HG03108 (cell line): ENCODE data around the gene ANKIB1.
"Not testable (repeated sequence)": the region's sequence is repeated elsewhere in the genome, so short reads cannot be mapped to it uniquely, and the experiment has no call there.

Source experiments
- ATAC-seq: cut with Tn5 transposase; IDR thresholded peaks from one replicate; pipeline ENCODE4 v1.9.1; 2021; ENCODE audit warnings: moderate library complexity; ENCODE audit not compliant: unreplicated experiment

The ANKIB1 gene

GRCh38 chr7:92400013-92400412, 154.2 kb downstream of the ANKIB1 start:
- no peak for ATAC-seq

- no peak for ATAC-seq
Observed at GRCh38 chr7:92402920-92403759, 157.4 kb downstream of the ANKIB1 start.

- ATAC-seq: no peak
Observed at GRCh38 chr7:92403760-92404074, 157.9 kb downstream of the ANKIB1 start.

DNA sequence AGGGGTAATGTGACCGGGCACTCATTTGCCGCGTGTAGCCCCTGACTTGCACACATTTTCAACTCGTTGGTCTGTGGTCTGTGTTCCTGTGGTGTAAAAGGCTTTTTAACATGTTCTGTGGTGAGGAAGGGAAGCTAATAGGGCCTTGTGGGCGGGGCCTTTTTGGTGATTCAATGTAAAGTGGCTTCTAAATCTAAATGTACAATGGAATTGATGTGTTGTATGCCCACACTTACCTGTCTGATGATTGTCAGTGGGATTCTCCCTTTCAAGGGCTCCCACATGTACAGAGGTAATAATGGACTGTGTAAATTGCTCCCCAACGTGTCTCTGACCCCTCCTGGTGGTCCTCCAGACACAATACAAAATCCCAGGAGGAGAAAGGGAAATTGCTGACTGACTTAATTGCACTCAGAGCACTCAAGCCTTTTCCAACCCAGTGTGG, 158.4 kb downstream of the ANKIB1 start:
- ATAC-seq: no peak

DNA sequence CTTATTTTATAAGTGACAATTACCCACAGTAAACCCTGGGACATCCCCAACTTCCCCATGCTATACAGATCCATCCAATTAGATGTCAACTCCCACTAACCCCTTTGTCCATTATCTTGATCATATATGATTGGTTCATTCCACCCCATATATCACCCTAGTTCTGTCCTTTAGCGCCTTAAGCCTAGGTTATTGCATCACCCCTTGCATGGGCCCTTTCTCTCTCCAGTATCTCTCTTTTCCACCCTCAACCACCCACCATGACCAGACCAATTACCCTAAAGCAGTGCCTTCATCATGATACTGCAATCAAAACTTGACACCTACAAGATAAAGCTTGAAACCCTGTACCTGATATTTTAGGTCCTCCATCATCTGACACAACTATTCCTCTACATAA, 163.6 kb downstream of the ANKIB1 start:
- no peak for ATAC-seq

GRCh38 chr7:92410162-92410561, 164.4 kb downstream of the ANKIB1 start:
- ATAC-seq: not testable (repeated sequence)

DNA sequence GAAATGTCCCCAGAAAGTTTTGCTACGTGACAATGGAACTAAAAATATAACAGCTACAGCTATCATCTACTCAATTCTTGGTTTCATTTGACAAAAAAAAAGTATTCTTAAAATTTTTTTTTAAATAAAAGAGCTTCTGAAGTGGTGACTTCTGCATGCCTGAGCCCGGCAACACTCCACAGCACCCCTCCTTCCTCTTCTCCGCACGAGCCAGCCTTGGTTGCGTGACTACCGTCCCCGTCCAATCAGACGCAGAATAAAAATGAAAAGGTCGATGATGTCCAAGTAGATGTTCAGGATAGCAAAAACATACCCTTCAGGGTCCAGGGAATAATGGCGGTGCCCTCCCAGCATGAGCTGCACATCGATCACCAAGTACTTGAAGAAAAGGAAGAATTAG, 167.0 kb downstream of the ANKIB1 start:
- ATAC-seq: no peak

- no peak for ATAC-seq
Observed at GRCh38 chr7:92413550-92413949, 167.8 kb downstream of the ANKIB1 start.

DNA sequence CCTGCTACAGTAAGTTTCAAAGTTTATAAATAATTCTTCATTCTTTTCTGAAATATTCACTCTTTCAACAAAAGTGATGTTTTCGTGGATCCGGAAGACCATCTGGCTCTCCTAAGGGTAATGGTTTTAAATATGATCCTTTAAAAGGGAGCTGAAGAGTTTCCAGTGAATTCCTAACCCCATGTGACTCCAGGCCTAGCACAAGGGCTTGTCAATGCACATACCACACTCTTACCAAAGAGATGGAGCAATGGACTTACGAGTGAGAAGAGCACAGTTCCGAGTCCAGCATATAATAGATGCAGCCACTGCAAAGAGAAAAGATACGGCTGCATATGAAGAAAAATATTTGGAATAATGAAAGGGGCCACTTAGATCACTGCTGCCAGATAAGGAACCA, 169.5 kb downstream of the ANKIB1 start:
- no peak for ATAC-seq

DNA sequence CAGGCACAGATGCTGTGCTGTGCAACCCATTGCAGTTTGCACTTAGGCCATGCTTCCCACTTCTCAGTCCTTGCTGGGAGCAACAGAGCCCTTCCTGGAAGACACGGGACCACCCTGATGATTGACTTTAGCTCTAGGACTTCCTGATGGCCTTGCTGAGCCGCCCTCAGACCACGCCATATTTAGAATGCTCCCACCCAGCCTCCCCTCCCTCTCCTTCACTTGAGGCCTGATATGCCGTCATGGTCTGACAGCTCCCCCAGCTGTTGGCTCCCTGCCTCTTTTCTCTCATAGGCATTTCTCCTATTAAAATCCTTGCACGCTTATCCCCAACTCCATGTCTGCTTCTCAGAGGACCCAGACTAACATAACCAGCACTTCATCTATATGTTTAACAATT, 172.1 kb downstream of the ANKIB1 start:
- ATAC-seq: no peak

- ATAC-seq: no peak
Observed at GRCh38 chr7:92421676-92422435, 176.1 kb downstream of the ANKIB1 start.

- no peak for ATAC-seq
Observed at GRCh38 chr7:92422926-92423325, 177.2 kb downstream of the ANKIB1 start.

DNA sequence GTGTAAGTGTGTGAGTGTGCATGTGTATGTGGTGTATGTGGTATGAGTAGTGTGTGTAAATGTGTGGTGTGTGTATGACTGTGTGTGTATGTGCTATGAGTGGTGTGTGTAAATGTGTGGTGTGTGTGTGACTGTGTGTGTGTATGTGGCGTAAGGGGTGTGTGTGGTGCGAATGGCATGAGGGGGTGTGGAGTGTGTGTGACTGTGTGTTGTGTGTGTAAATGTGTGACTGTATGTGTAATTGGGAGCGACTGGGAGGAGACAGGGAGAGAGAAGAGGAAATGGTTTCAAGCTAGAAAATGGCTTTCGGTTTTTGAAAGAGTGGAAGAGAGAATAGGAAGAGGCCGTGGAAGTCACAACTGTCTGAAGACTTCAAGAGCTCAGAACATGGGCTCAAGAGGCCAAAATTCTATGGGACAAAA, 177.9 kb downstream of the ANKIB1 start:
- no peak for ATAC-seq

- no peak for ATAC-seq
Observed at GRCh38 chr7:92425311-92425947, 179.7 kb downstream of the ANKIB1 start.

DNA sequence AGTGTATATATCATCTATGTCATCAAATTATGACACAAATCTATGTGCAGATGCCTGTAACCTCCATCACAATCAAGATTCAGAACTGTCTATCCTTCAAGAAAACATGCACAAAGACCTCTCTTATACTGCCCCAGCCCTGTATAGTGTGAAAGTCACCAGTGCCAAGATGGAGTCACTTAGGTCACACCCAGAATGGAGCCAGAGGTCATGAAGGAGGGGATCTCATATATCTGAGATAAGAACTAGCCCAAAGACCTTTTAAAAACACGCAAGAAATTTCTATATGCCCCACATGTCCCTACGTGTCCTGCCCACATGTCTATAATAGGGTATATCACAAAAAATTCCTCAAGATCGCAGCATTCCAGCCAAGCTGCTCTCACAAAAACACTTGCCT, 181.4 kb downstream of the ANKIB1 start:
- ATAC-seq: no peak

DNA sequence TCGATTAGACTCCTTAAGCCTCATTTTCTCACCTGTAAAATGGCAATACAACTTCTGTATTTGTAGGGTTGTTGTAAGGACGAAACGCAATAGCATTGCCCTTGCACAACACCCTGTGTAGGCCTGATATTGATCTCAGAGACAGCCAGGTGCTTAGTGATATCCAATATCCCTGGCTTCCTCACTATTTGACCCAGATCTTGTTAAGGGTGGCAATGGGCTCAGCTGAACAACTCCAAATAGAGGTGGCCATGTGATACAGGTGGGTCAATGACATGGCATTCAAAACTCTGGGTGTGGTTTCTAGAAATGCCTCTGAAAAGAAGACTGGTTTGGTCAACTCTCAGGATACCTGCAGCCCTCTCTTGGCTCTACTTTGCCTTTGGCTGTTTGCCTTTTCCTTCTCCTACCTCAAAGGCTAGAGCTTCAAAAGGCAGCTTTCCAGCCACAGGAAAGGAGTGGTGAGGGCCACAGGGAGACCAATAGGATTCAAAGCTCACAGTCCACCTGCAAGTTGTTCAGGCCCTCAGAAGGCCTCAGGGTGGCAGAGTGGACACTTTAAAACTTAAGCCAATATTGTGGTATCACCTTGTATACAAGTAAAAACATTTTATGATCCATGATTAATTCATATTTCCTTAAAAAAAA, 186.6 kb downstream of the ANKIB1 start:
- no peak for ATAC-seq

GRCh38 chr7:92433019-92433418, 187.2 kb downstream of the ANKIB1 start:
- no peak for ATAC-seq

DNA sequence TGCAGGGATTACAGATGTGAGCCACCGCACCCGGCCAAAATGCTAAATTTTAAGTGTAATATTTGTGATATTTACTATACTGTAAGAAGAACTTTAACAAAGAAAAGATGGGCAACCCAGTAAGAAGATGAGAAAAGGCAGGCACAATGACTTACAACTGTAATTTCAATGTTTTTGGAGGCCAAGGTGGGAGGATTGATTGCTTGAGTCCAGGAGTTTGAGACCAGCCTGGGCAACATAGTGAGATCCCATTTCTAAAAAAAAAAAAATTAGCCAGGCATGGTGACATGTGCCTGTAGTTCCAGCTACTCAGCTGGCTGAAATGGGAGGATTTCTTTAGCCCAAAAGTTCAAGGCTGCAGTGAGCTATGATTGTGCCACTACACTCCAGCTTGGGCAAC, 189.8 kb downstream of the ANKIB1 start:
- no peak for ATAC-seq

GRCh38 chr7:92436612-92437445, 191.1 kb downstream of the ANKIB1 start:
- no peak for ATAC-seq

- ATAC-seq: no peak
Observed at GRCh38 chr7:92437956-92438491, 192.2 kb downstream of the ANKIB1 start.
